Hepatocyte (in vitro differentiated cells): Measurements from ENCODE around the gene MEOX1.

Source experiments
- EZH2 ChIP-seq: fragments of 200-600 bp; sonication (generic); IDR thresholded peaks from 2 replicates; pipeline ENCODE4 v1.6.1; 2016; ENCODE audit warnings: antibody characterized with exemption, mild to moderate bottlenecking, borderline replicate concordance
- EZH2phosphoT487 ChIP-seq: fragments of 200-600 bp; sonication (generic); IDR thresholded peaks from one replicate; pipeline ENCODE4 v1.6.1; 2018; ENCODE audit warnings: antibody characterized with exemption, mild to moderate bottlenecking, low read depth, moderate library complexity; ENCODE audit not compliant: unreplicated experiment, severe bottlenecking
- TF ChIP-seq, protein P1 (sequence below): fragments of 200-600 bp; sonication (generic); IDR thresholded peaks from 2 replicates; pipeline ENCODE4 v1.5.1; 2016; ENCODE audit warnings: antibody characterized with exemption, mild to moderate bottlenecking; ENCODE audit not compliant: poor library complexity

- no peak for TF ChIP-seq EZH2
- TF ChIP-seq, protein P1, sequence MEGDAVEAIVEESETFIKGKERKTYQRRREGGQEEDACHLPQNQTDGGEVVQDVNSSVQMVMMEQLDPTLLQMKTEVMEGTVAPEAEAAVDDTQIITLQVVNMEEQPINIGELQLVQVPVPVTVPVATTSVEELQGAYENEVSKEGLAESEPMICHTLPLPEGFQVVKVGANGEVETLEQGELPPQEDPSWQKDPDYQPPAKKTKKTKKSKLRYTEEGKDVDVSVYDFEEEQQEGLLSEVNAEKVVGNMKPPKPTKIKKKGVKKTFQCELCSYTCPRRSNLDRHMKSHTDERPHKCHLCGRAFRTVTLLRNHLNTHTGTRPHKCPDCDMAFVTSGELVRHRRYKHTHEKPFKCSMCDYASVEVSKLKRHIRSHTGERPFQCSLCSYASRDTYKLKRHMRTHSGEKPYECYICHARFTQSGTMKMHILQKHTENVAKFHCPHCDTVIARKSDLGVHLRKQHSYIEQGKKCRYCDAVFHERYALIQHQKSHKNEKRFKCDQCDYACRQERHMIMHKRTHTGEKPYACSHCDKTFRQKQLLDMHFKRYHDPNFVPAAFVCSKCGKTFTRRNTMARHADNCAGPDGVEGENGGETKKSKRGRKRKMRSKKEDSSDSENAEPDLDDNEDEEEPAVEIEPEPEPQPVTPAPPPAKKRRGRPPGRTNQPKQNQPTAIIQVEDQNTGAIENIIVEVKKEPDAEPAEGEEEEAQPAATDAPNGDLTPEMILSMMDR, result no peak
- no peak for TF ChIP-seq EZH2phosphoT487
Observed at GRCh38 chr17:43631429-43631828, 30.3 kb downstream of the MEOX1 start.
